Stimulated activated CD4-positive, alpha-beta T cell treated with anti-CD3 and anti-CD28 coated beads, TNF-alpha, amount 100 ng/mL, for 1 hour (primary cell): ENCODE measurements around the gene SMG6.
"Not testable (repeated sequence)": the region's sequence is repeated elsewhere in the genome, so short reads cannot be mapped to it uniquely, and the experiment has no call there.

Source experiments
- DNase-seq, 3 donors: peaks; one replicate each; pipeline ENCODE4 v3.0.0-alpha.2; 2020; ENCODE audit warnings: low read depth in 3 of 3, low spot score in 1 of 3

Gene SMG6

GRCh38 chr17:2151358-2152033 is 152.1 kb downstream of the SMG6 start:
- no peak for DNase-seq

GRCh38 chr17:2150806-2151205 is 152.8 kb downstream of the SMG6 start:
- DNase-seq: no peak

GRCh38 chr17:2149934-2150333 is 153.7 kb downstream of the SMG6 start:
- no peak for DNase-seq

- no peak for DNase-seq
Observed at GRCh38 chr17:2146132-2146871, 157.3 kb downstream of the SMG6 start.

GRCh38 chr17:2144701-2145100 is 158.9 kb downstream of the SMG6 start:
- no peak for DNase-seq

- DNase-seq: no peak
Observed at GRCh38 chr17:2143332-2143731, 160.3 kb downstream of the SMG6 start.

GRCh38 chr17:2142682-2143081 is 160.9 kb downstream of the SMG6 start:
- not testable (repeated sequence) for DNase-seq

GRCh38 chr17:2140683-2141082 is 162.9 kb downstream of the SMG6 start:
- no peak for DNase-seq

GRCh38 chr17:2138761-2139160 is 164.8 kb downstream of the SMG6 start:
- no peak for DNase-seq

- DNase-seq: no peak
Observed at GRCh38 chr17:2138318-2138717, 165.3 kb downstream of the SMG6 start.

GRCh38 chr17:2137342-2138098 is 166.1 kb downstream of the SMG6 start:
- no peak for DNase-seq

- no peak for DNase-seq
Observed at GRCh38 chr17:2136241-2136640, 167.3 kb downstream of the SMG6 start.

GRCh38 chr17:2128011-2128410 is 175.6 kb downstream of the SMG6 start:
- no peak for DNase-seq

- no peak for DNase-seq
Observed at GRCh38 chr17:2125013-2125535, 178.5 kb downstream of the SMG6 start.

GRCh38 chr17:2124391-2124790 is 179.2 kb downstream of the SMG6 start:
- DNase-seq: no peak

- DNase-seq: no peak
Observed at GRCh38 chr17:2123375-2124251, 180.0 kb downstream of the SMG6 start.

- DNase-seq: no peak
Observed at GRCh38 chr17:2122641-2123302, 180.8 kb downstream of the SMG6 start.

- no peak for DNase-seq
Observed at GRCh38 chr17:2120586-2121335, 182.8 kb downstream of the SMG6 start.

GRCh38 chr17:2113279-2113622 is 190.3 kb downstream of the SMG6 start:
- DNase-seq: no peak

- DNase-seq: no peak
Observed at GRCh38 chr17:2111691-2112090, 191.9 kb downstream of the SMG6 start.
